VCaP (cell line): ENCODE results near the gene MRPS30.
"Not testable (repeated sequence)": the region's sequence is repeated elsewhere in the genome, so short reads cannot be mapped to it uniquely, and the experiment has no call there.

ENCODE experiments used
- H3K27ac ChIP-seq: fragments of 450-650 bp; 2 replicates; pipeline ENCODE4 v1.5.1; 2017
- TF ChIP-seq, protein P1 (sequence below): fragments of 450-650 bp; conservative IDR thresholded peaks from 2 replicates; pipeline ENCODE4 v1.5.1; 2017; ENCODE audit warnings: mild to moderate bottlenecking, moderate library complexity

The MRPS30 gene

DNA sequence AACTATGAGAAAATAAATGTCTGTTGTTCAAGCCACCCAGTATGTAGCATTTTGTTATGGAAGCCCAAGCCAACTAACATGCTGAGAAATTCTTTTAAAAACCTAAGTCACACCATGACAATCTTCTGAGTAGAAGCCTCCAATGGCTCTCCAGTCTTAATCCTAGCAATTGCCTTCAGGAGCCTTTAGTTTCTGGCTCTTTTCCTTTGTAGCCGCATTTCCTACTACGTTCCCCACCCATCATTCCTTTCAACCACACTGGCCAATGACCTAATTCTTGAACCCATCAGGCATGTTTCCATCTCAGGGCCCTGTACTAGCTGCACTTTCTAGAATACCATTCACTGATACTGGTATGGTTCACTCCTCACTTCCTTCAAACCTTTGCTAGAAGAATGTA, 2.1 kb upstream of the MRPS30 start:
- no peak overlapping the region for H3K27ac ChIP-seq
- TF ChIP-seq, protein P1, sequence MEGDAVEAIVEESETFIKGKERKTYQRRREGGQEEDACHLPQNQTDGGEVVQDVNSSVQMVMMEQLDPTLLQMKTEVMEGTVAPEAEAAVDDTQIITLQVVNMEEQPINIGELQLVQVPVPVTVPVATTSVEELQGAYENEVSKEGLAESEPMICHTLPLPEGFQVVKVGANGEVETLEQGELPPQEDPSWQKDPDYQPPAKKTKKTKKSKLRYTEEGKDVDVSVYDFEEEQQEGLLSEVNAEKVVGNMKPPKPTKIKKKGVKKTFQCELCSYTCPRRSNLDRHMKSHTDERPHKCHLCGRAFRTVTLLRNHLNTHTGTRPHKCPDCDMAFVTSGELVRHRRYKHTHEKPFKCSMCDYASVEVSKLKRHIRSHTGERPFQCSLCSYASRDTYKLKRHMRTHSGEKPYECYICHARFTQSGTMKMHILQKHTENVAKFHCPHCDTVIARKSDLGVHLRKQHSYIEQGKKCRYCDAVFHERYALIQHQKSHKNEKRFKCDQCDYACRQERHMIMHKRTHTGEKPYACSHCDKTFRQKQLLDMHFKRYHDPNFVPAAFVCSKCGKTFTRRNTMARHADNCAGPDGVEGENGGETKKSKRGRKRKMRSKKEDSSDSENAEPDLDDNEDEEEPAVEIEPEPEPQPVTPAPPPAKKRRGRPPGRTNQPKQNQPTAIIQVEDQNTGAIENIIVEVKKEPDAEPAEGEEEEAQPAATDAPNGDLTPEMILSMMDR = no peak

DNA sequence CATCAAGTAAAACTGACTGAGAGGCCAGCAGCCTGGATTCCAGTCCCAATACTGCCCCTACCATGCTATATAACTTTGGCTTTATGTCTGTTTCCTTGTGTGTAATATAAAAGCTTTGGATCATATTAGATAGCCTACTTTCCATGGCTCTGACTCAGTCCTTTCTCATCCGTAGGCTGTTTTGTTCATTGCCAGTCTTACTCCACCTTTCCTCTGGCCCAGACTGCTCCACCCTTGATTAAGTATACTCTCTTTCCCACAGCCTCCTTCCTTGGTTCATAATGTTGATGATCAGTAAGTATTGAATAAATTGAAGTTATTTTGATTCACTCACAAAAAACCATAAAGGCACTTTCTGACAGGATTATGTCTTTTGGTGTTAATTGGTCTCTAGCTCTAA, 1.5 kb upstream of the MRPS30 start:
- no peak overlapping the region for H3K27ac ChIP-seq
- TF ChIP-seq, protein P1 = no peak

DNA sequence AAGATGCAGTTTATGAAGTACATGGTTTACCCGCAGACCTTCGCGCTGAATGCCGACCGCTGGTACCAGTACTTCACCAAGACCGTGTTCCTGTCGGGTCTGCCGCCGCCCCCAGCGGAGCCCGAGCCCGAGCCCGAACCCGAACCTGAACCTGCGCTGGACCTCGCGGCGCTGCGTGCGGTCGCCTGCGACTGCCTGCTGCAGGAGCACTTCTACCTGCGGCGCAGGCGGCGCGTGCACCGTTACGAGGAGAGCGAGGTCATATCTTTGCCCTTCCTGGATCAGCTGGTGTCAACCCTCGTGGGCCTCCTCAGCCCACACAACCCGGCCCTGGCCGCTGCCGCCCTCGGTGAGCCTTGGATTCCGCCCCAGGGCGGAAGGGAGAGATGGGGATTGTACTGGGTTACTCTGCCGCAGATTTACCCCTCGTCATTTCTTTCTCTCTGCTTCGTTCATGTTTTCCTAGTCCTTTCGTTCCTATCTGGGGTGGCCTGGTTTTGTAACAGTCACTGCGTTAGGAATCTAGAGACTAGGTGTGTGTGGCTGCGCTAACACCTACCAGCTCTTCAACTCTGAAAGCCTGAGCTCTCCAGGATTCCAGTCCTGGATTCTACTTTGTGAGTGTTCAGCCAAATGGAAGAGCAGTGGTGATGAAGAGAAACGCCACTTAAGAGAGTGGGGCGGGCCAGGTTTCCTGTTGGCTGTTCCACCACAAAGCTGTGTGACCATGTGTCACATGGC, 638 bp downstream of the MRPS30 start:
- peak overlapping the region; percentile 82 for H3K27ac ChIP-seq
- TF ChIP-seq, protein P1 = no peak

DNA sequence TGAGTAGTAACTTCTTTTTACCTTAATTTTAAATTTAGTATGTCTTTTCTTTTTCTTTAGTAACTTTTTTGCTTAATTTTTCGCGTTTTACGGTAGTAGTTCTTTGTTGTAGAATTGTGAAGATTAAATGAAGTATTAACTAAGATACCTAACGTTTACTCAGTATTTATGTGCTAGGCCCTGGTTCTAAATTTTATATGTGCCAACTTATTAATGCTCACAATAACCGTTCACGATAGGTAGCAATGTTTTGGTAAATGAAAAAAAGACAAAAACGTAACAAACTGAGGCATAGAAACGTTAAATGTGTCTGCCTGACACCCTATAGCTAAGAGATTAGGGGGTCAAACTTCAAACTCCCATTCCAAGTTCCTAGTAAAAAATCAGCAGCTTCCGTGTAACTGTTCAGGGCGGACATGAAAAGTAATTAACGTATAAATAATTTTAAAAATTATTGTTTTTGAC, 1.2 kb downstream of the MRPS30 start:
- H3K27ac ChIP-seq = peak overlapping the region; percentile 82
- TF ChIP-seq, protein P1 = no peak

DNA sequence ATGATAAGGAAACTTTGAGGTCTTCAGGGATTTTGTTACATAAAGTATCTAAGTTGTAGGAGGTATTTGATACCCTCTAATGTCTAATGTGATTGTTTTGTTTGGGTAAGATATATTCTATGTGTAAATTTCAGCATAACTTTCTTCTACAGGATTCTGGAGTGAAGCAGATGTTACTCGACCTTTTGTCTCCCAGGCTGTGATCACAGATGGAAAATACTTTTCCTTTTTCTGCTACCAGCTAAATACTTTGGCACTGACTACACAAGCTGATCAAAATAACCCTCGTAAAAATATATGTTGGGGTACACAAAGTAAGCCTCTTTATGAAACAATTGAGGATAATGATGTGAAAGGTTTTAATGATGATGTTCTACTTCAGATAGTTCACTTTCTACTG, 6.0 kb downstream of the MRPS30 start:
- TF ChIP-seq, protein P1 = no peak

DNA sequence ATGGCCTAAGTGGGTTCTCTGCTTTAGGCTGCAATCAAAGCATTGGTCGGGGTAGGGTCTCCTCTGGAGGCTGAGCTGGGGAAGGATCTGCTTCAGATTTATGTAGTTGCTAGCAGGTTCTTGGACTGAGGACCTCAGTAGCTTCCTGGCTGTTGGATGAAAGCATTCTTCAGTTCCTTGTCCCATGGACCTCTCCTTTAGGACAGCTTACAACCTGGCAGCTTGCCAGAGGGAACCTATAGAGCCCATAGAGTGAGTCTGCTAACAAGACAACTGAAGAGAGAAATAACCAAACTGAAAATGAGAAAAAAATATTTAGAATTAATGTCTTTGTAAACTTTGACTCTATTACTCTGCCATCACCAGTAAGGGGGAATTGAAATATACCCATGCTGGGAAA, 12.4 kb downstream of the MRPS30 start:
- no peak overlapping the region for H3K27ac ChIP-seq
- TF ChIP-seq, protein P1 = no peak

More for the DNA sequence above, 6.0 kb downstream of the MRPS30 start:
- no peak overlapping the region for H3K27ac ChIP-seq

DNA sequence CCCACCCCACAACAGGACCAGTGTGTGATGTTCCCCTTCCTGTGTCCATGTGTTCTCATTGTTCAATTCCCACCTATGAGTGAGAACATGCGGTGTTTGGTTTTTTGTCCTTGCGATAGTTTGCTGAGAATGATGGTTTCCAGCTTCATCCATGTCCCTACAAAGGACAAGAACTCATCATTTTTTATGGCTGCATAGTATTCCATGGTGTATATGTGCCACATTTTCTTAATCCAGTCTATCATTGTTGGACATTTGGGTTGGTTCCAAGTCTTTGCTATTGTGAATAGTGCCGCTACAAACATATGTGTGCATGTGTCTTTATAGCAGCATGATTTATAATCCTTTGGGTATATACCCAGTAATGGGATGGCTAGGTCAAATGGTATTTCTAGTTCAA, 15.9 kb downstream of the MRPS30 start:
- H3K27ac ChIP-seq = not testable (repeated sequence)

DNA sequence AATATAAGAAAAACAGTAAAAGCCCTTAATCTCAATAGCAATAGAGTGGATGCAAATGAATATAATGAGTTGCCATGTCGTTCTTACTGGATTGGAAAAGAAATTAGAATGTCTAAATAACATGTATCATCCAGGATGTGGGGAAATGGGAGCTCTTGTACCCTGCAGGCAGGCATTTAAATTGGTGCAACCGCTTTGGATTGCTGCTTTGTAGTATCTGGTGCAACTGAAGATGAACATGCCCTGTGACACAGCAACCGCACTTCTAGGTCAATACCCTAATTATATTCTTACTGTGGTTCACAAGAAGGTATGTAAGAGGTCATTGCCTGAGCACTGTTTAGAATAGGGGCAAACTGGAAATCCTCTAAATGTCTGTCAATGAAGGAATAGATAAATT, 18.9 kb downstream of the MRPS30 start:
- TF ChIP-seq, protein P1 = no peak
- no peak overlapping the region for H3K27ac ChIP-seq
